GM12878 (cell line): Measurements from ENCODE around the gene MFAP4. TPM values are rescaled to one million over a fixed set of nuclear protein-coding genes. Genes with fewer than 3 reads are reported as not detected.

Experiments used
- ATAC-seq: fragments of 200-7000 bp; cut with Tn5 transposase; 3 replicates; pipeline ENCODE4 v1.9.1; 2020; ENCODE audit warnings: mild to moderate bottlenecking, moderate library complexity
- BruUV-seq: library from RNA; stranded (reverse); fragments of 400-500 nt; replicated peaks from 2 replicates; lab custom pipeline; 2021; lab: Mats Ljungman, UMichigan
- CTCF ChIA-PET: fragments of 300-600 bp; sonication (Branson Sonifier 250); formaldehyde crosslinking; extraction: SDS; loops from one replicate; lab custom pipeline; 2021; ENCODE audit warnings: inconsistent platforms; lab: Yijun Ruan, JAX
- POLR2A ChIA-PET: fragments of 350-600 bp; formaldehyde crosslinking; extraction: SDS; loops from one replicate; lab custom pipeline; 2021; ENCODE audit warnings: inconsistent platforms; lab: Charles Lee
- RAD21 ChIA-PET: fragments of 300-600 bp; sonication (Branson Sonifier 250); formaldehyde crosslinking; loops from one replicate; lab custom pipeline; 2023; ENCODE audit warnings: antibody characterized with exemption; ENCODE audit not compliant: unreplicated experiment; lab: Charles Lee
- SMC1A ChIA-PET: fragments of 300-600 bp; sonication (Branson Sonifier 250); formaldehyde crosslinking; loops from one replicate; lab custom pipeline; 2023; ENCODE audit not compliant: unreplicated experiment, uncharacterized antibody; lab: Charles Lee
- DNase-seq: peaks from one replicate; pipeline ENCODE4 v3.0.0-alpha.2; 2011; ENCODE audit warnings: low read depth, low spot score
- FAIRE-seq: peaks from 3 replicates; lab custom pipeline; 2011; peaks lifted over from hg19 to GRCh38; lab: Jason Lieb, UNC
- H2AFZ ChIP-seq: 2 replicates; pipeline ENCODE4 v1.6.0; 2011; ENCODE audit warnings: low read depth, low read length, control low read depth; ENCODE audit not compliant: control insufficient read depth
- H3K27ac ChIP-seq: 2 replicates; pipeline ENCODE4 v1.5.1; 2011; ENCODE audit warnings: control low read depth; ENCODE audit not compliant: control insufficient read depth, insufficient read depth
- H3K27me3 ChIP-seq, 2 experiments: replicated peaks in 1 of 2; 2 replicates each; pipeline versions ENCODE4 v1.6.0 to v1.6.1; 2011; ENCODE audit warnings: low read length in 1 of 2; ENCODE audit not compliant: control insufficient read depth in 2 of 2, insufficient read depth in 2 of 2
- H3K36me3 ChIP-seq, 2 experiments: 2 replicates each; pipeline ENCODE4 v1.5.1; 2011; ENCODE audit warnings: low read length in 1 of 2; ENCODE audit not compliant: control insufficient read depth in 2 of 2, insufficient read depth in 2 of 2
- H3K4me1 ChIP-seq: 2 replicates; pipeline ENCODE4 v1.6.1; 2011; ENCODE audit warnings: mild to moderate bottlenecking, low read length, moderate library complexity, mixed read lengths; ENCODE audit not compliant: control insufficient read depth, insufficient read depth
- H3K4me2 ChIP-seq: 2 replicates; pipeline ENCODE4 v1.6.0; 2011; ENCODE audit warnings: control low read depth; ENCODE audit not compliant: control insufficient read depth, insufficient read depth
- H3K4me3 ChIP-seq: fragments of 200-600 bp; sonication (generic); 2 replicates; pipeline ENCODE4 v1.5.1; 2016
- H3K79me2 ChIP-seq: 2 replicates; pipeline ENCODE4 v1.6.0; 2011; ENCODE audit warnings: low read length; ENCODE audit not compliant: control insufficient read depth, insufficient read depth
- H3K9ac ChIP-seq: 2 replicates; pipeline ENCODE4 v1.8.0; 2011; ENCODE audit warnings: low read length, control low read depth, mixed read lengths; ENCODE audit not compliant: control insufficient read depth, insufficient read depth
- H3K9me3 ChIP-seq: replicated peaks from 3 replicates; pipeline ENCODE4 v1.5.1; 2011; ENCODE audit warnings: mild to moderate bottlenecking, low read length; ENCODE audit not compliant: control insufficient read depth, insufficient read depth
- H4K20me1 ChIP-seq: 2 replicates; pipeline ENCODE4 v1.6.0; 2011; ENCODE audit not compliant: control insufficient read depth, insufficient read depth
- E2F8 ChIP-seq: fragments of 450-650 bp; IDR thresholded peaks from 2 replicates; pipeline ENCODE4 v1.6.1; 2018; ENCODE audit warnings: mild to moderate bottlenecking, low read depth, moderate library complexity; ENCODE audit not compliant: partially characterized antibody
- MLLT1 ChIP-seq: fragments of 450-650 bp; IDR thresholded peaks from 2 replicates; pipeline ENCODE4 v1.6.1; 2016; ENCODE audit warnings: mild to moderate bottlenecking
- TAF1 ChIP-seq: IDR thresholded peaks from 2 replicates; pipeline ENCODE4 v1.6.1; 2011; ENCODE audit warnings: mild to moderate bottlenecking, low read depth, low read length, borderline replicate concordance
- WRNIP1 ChIP-seq: IDR thresholded peaks from 2 replicates; pipeline ENCODE4 v1.6.1; 2011; ENCODE audit warnings: low read depth, low read length, improper control_type of control experiment, borderline replicate concordance
- ZNF592 ChIP-seq: fragments of 450-650 bp; IDR thresholded peaks from 2 replicates; pipeline ENCODE4 v1.6.1; 2017; ENCODE audit warnings: mild to moderate bottlenecking, moderate library complexity
- WGBS: methylation state at CpG from one replicate; pipeline ENCODE4 v1.1.6; 2016; ENCODE audit warnings: low lambda C conversion rate; ENCODE audit not compliant: insufficient replicate concordance, insufficient coverage; ENCODE audit errors: missing lambda C conversion rate; 5-methylcytosine and 5-hydroxymethylcytosine counted together
- in situ Hi-C: fragments of 300-500 bp; cut with MboI; formaldehyde crosslinking; loops from 9 replicates; pipeline ENCODE4 v1.14.3; 2018; ENCODE audit warnings: mixed read lengths
- intact Hi-C: fragments of 100-400 bp; cut with micrococcal nuclease; formaldehyde crosslinking; loops from one replicate; pipeline ENCODE4 v1.14.2; 2022; ENCODE audit not compliant: unreplicated experiment
- polyA plus RNA-seq, 11 experiments: library from polyadenylated mRNA; depleted of rRNA in 4 of 11; unstranded in 6 of 11; stranded (reverse) in 5 of 11; fragments of >200 nt; fragmentation: Nextera tagmentation in 4 of 11; fragmentation: Illumina TruSeq in 1 of 11; extraction: Ambion mirVana in 4 of 11; extraction: Trizol in 1 of 11; gene quantifications; 1 replicate in 1 of 11; 2 replicates in 10 of 11; pipeline versions ENCODE4 v1.2.1 to v1.2.3, GENCODE V29; 2011 to 2016; ENCODE audit warnings: inconsistent platforms in 2 of 11, missing spikeins in 2 of 11, low read depth in 1 of 11
- total RNA-seq, 4 experiments: library from RNA; depleted of rRNA in 3 of 4; stranded (reverse); fragments of >200 nt in 3 of 4; fragmentation: Illumina TruSeq in 1 of 4; extraction: Trizol in 1 of 4; gene quantifications; 2 replicates each; pipeline versions ENCODE4 v1.2.1 to v1.2.3, GENCODE V29; 2013 to 2021

Gene MFAP4
- total and polyA plus RNA-seq, 10 of the 15 experiments (the other 5 are each of a cell fraction or from before 2014, with no cell fraction given): 0.08 to 0.28 (median 0.09) TPM; not detected in 7

- intact Hi-C loops: no loop called here
- no peak for FAIRE-seq
- no peak overlapping the region for H3K9ac ChIP-seq
- H3K9me3 ChIP-seq: no peaks in the 10 kb centered on the region
- no peaks in the 10 kb centered on the region for H3K4me1 ChIP-seq
- no peak overlapping the region for H3K4me2 ChIP-seq
- ChIA-PET SMC1A (no interaction called here), RAD21 (no interaction called here), CTCF (interaction anchor here (2.3 kb wide), 1 partner anchor 55 kb away, joined by 6 read pairs; the partner anchor contains the start of gene B9D1), POLR2A (no interaction called here)
- no TSS peak for BruUV-seq
- no peaks in the 10 kb centered on the region for H3K36me3 ChIP-seq
- no peak for TF ChIP-seq WRNIP1
- no peak for TF ChIP-seq E2F8
- TF ChIP-seq TAF1: no peak
- no peak for TF ChIP-seq MLLT1
- no peak for TF ChIP-seq ZNF592
- no peak overlapping the region for H3K27ac ChIP-seq
- WGBS: 3% methylated on average over 3 of the region's 3 CpGs
- no peaks in the 10 kb centered on the region for H4K20me1 ChIP-seq
- H2AFZ ChIP-seq: no peak overlapping the region
- DNase-seq: no peak
- in situ Hi-C loops: no loop called here
- peaks cover 0 to 2% of the 10 kb centered on the region in 2 experiments; a peak in 2 of 4 replicates for H3K27me3 ChIP-seq
- no peak for ATAC-seq
- H3K79me2 ChIP-seq: no peaks in the 10 kb centered on the region
- H3K4me3 ChIP-seq: no peak overlapping the region
Observed at GRCh38 chr17:19417611-19418010, 30.6 kb upstream of the MFAP4 start.
